ENCODE results near the gene AGBL1. TPM values are rescaled to one million over a fixed set of nuclear protein-coding genes. Genes with fewer than 3 reads are reported as not detected.

Gene AGBL1
- total and polyA plus RNA-seq, 2 experiments from 2014 or later, result 0.03 TPM; not detected in 1

GRCh38 chr15:86905625-86906256 is 826.1 kb downstream of the AGBL1 start:
- no peaks in the 10 kb centered on the region for H4K20me1 ChIP-seq (replicated peaks; ENCODE audit: insufficient read depth)
- H2AFZ ChIP-seq, result peak overlapping the region; percentile 83
- no peaks in the 10 kb centered on the region for H3K36me3 ChIP-seq (ENCODE audit: insufficient read depth)
- H3K27ac ChIP-seq (ENCODE audit: low read depth), result no peak overlapping the region
- Mint-ChIP-seq H3K36me3 (ENCODE audit: low read depth) (no peaks in the 10 kb centered on the region), H3K27ac (no peak overlapping the region), H3K4me1 (peaks cover 5% of the 10 kb centered on the region; the same call in 2 of the 3 replicates), H3K27me3 (ENCODE audit: insufficient read depth, low read depth, poor library complexity) (peaks cover 2% of the 10 kb centered on the region), H3K9me3 (peaks cover 3% of the 10 kb centered on the region; the same call in 1 of the 3 replicates), H3K4me3 (no peak overlapping the region)
- no peaks in the 10 kb centered on the region for H3K79me2 ChIP-seq (replicated peaks; ENCODE audit: insufficient read depth)
- no peaks in the 10 kb centered on the region for H3K27me3 ChIP-seq (ENCODE audit: insufficient read depth)
- H3K4me1 ChIP-seq (ENCODE audit: insufficient read depth), result 0 out of 2 replicates have a peak, but pooled peaks cover 6% of the 10 kb centered on the region
- peaks cover 3% of the 10 kb centered on the region; the same call in 1 of the 2 replicates for H3K9me2 ChIP-seq (ENCODE audit: insufficient read depth)
- DNase-seq (ENCODE audit: low spot score) (no peak), ATAC-seq (no peak)
- no peaks in the 10 kb centered on the region for H3F3A ChIP-seq (replicated peaks; ENCODE audit: low read depth)
- TF ChIP-seq ZNF331 (CRISPR knock-in tag; IDR thresholded peaks at IDR 0.05; ENCODE audit: low read depth) (no peak), STAT1 (IDR thresholded peaks at IDR 0.05; ENCODE audit: unreplicated experiment) (no peak), REST (IDR thresholded peaks at IDR 0.05; ENCODE audit: unreplicated experiment) (no peak), NANOG (IDR thresholded peaks at IDR 0.05; ENCODE audit: borderline replicate concordance) (no peak), ZNF114 (CRISPR knock-in tag; IDR thresholded peaks at IDR 0.05) (no peak), EZH2 (IDR thresholded peaks at IDR 0.05; ENCODE audit: low read depth, unreplicated experiment) (no peak), CTCF (conservative IDR thresholded peaks at IDR 0.05; ENCODE audit: low read depth in 2 of 2) (no peak), CREB1 (CRISPR knock-in tag; IDR thresholded peaks at IDR 0.05; ENCODE audit: low read depth) (no peak), POLR2AphosphoS5 (IDR thresholded peaks at IDR 0.05; ENCODE audit: low read depth) (no peak), ETS1 (IDR thresholded peaks at IDR 0.05) (no peak), EZH2phosphoT487 (IDR thresholded peaks at IDR 0.05; ENCODE audit: unreplicated experiment) (no peak), JUNB (IDR thresholded peaks at IDR 0.05; ENCODE audit: unreplicated experiment) (no peak), ZNF462 (CRISPR knock-in tag; IDR thresholded peaks at IDR 0.05) (no peak)
- no peak overlapping the region for H3K4me2 ChIP-seq
- no peak overlapping the region for H3K4me3 ChIP-seq

All from GM23338 (cell line).